Heart left ventricle (tissue), 13 donors: ENCODE data around the gene LCT.

Source experiments
- CTCF ChIP-seq, 12 donors: fragments of 200-600 bp; sonication (generic) in 4 of 12; IDR thresholded peaks; one replicate each; pipeline versions ENCODE4 v1.5.0 to v1.8.0; 2018 to 2022; ENCODE audit warnings: antibody characterized with exemption in 12 of 12, mild to moderate bottlenecking in 5 of 12
- POLR2A ChIP-seq, 2 donors: fragments of 450-650 bp; IDR thresholded peaks; one replicate each; pipeline ENCODE4 v1.6.1; 2017; ENCODE audit warnings: antibody characterized with exemption in 2 of 2, mild to moderate bottlenecking in 2 of 2, moderate library complexity in 2 of 2
- donor health status: ischemic (EF 13 %, LVEDD 7.1; RV severe dilation, severe dysfunction).
- donor health status: DM: no; HTN: yes; CAD: no.
- donor health status: DM: no; HTN: no; CAD: no.
- donor health status: ischemic (EF 25% LVEDD 6.9; RV normal size, moderate dysfunction).
- donor health status: ischemic (EF 25% LVEDD 5.7; RV mildly dilated, moderate dysfunction).
- donor health status: ischemic (EF 35%, LVEDD 5.7; RV mildly dilated, moderate dysfunction).
- donor health status: nonischemic (EF 11% LVEDD 7.7; RV severe dilation, severe dysfunction).
- donor health status: DM: yes; HTN: yes; CAD: no.
- donor health status: PGD.
- donor health status: ischemic (EF 29% LVEDD 5.4; RV normal size, mild dysfunction).
- donor health status: nonischemic (EF 23%, LVEDD 6.1; RV moderate dilation, normal function).

- TF ChIP-seq CTCF (IDR thresholded peaks at IDR 0.05), result no peak
- TF ChIP-seq POLR2A (IDR thresholded peaks at IDR 0.05), result no peak
These were observed 11.9 kb downstream of the LCT start for GRCh38 chr2:135825131-135825530.
